Endothelial cell of umbilical vein (primary cell): ENCODE measurements around the gene SPCS1. TPM values are rescaled to one million over a fixed set of nuclear protein-coding genes. Genes with fewer than 3 reads are reported as not detected.

Experiments used
- BruUV-seq: library from RNA; stranded (reverse); fragments of 400-500 nt; replicated peaks from 2 replicates; lab custom pipeline; 2021; lab: Mats Ljungman, UMichigan
- CTCF ChIA-PET: fragments of 300-600, 350-600 bp; sonication (Branson Sonifier 250); formaldehyde crosslinking; loops from one replicate; lab custom pipeline; 2021; ENCODE audit warnings: antibody characterized with exemption, inconsistent platforms; lab: Charles Lee
- POLR2A ChIA-PET: fragments of 300-600, 350-600 bp; sonication (Branson Sonifier 250); formaldehyde crosslinking; loops from one replicate; lab custom pipeline; 2021; ENCODE audit warnings: antibody characterized with exemption, inconsistent platforms; lab: Charles Lee
- DNase-seq: peaks from one replicate; pipeline ENCODE4 v3.0.0-alpha.2; 2011; ENCODE audit warnings: low read depth, low spot score
- FAIRE-seq: peaks from 2 replicates; lab custom pipeline; 2011; peaks lifted over from hg19 to GRCh38; lab: Jason Lieb, UNC
- H2AFZ ChIP-seq: 2 replicates; pipeline ENCODE4 v1.6.0; 2012; ENCODE audit warnings: low read depth, low read length, control low read depth, inconsistent platforms
- H3K27ac ChIP-seq: 2 replicates; pipeline ENCODE4 v1.5.1; 2011; ENCODE audit warnings: low read depth, mild to moderate bottlenecking, control low read depth, low read length, moderate library complexity; ENCODE audit not compliant: insufficient read depth
- H3K27me3 ChIP-seq, 2 experiments: 2 replicates each; pipeline versions ENCODE4 v1.6.0 to v1.6.1; 2011; ENCODE audit warnings: low read length in 2 of 2, mixed read lengths in 1 of 2; ENCODE audit not compliant: control insufficient read depth in 2 of 2, insufficient read depth in 2 of 2
- H3K36me3 ChIP-seq, 2 experiments: 2 replicates in 1 of 2; 3 replicates in 1 of 2; pipeline ENCODE4 v1.5.1; 2011; ENCODE audit warnings: low read length in 2 of 2, mild to moderate bottlenecking in 1 of 2, moderate library complexity in 1 of 2; ENCODE audit not compliant: control insufficient read depth in 2 of 2, insufficient read depth in 2 of 2; ENCODE audit errors: extremely low read depth in 1 of 2
- H3K4me1 ChIP-seq: 3 replicates; pipeline ENCODE4 v1.5.1; 2011; ENCODE audit warnings: mild to moderate bottlenecking, low read length; ENCODE audit not compliant: control insufficient read depth, insufficient read depth; ENCODE audit errors: extremely low read depth
- H3K4me2 ChIP-seq: 2 replicates; pipeline ENCODE4 v1.6.1; 2011; ENCODE audit warnings: low read length, control low read depth, mixed read lengths; ENCODE audit not compliant: insufficient read depth
- H3K4me3 ChIP-seq, 3 experiments: fragments of 200-600 bp in 1 of 3; sonication (generic), shearing (Covaris generic) in 1 of 3; replicated peaks in 1 of 3; 2 replicates each; pipeline ENCODE4 v1.5.1; 2011 to 2016; ENCODE audit warnings: control low read depth in 3 of 3, low read length in 3 of 3, mild to moderate bottlenecking in 2 of 3, inconsistent platforms in 1 of 3, low read depth in 1 of 3, moderate library complexity in 1 of 3; ENCODE audit not compliant: insufficient read depth in 1 of 3
- H3K79me2 ChIP-seq: 2 replicates; pipeline ENCODE4 v1.6.0; 2012; ENCODE audit warnings: low read length, inconsistent platforms; ENCODE audit not compliant: control insufficient read depth, insufficient read depth
- H3K9ac ChIP-seq: replicated peaks from 2 replicates; pipeline ENCODE3; 2011; ENCODE audit warnings: low read length, control low read depth; ENCODE audit not compliant: insufficient read depth; ENCODE audit errors: extremely low read depth
- H3K9me1 ChIP-seq: replicated peaks from 3 replicates; pipeline ENCODE4 v1.6.0; 2011; ENCODE audit warnings: mild to moderate bottlenecking, low read length; ENCODE audit not compliant: control insufficient read depth, insufficient read depth; ENCODE audit errors: extremely low read depth
- H3K9me3 ChIP-seq: replicated peaks from 2 replicates; pipeline ENCODE4 v1.5.1; 2012; ENCODE audit warnings: low read length, inconsistent platforms; ENCODE audit not compliant: control insufficient read depth, insufficient read depth
- H4K20me1 ChIP-seq: replicated peaks from 2 replicates; pipeline ENCODE3; 2011; ENCODE audit warnings: mild to moderate bottlenecking, low read length; ENCODE audit not compliant: control insufficient read depth, insufficient read depth; ENCODE audit errors: extremely low read depth
- CTCF ChIP-seq, 2 donors: IDR thresholded peaks; 1 replicate in 1 of 2; 2 replicates in 1 of 2; pipeline ENCODE4 v1.5.1; 2011; ENCODE audit warnings: low read length in 2 of 2, mild to moderate bottlenecking in 2 of 2, moderate library complexity in 2 of 2, control low read depth in 1 of 2, inconsistent platforms in 1 of 2, low read depth in 1 of 2; ENCODE audit not compliant: insufficient read depth in 1 of 2; ENCODE audit errors: extremely low read depth in 1 of 2
- EZH2 ChIP-seq: IDR thresholded peaks from 2 replicates; pipeline ENCODE4 v1.6.1; 2012; ENCODE audit warnings: borderline replicate concordance, low read depth, mild to moderate bottlenecking, moderate library complexity, low read length, inconsistent platforms; ENCODE audit not compliant: severe bottlenecking
- FOS ChIP-seq: IDR thresholded peaks from 2 replicates; pipeline ENCODE4 v1.6.1; 2011; ENCODE audit warnings: mild to moderate bottlenecking, low read length, moderate library complexity, borderline replicate concordance; ENCODE audit not compliant: insufficient read depth
- GATA2 ChIP-seq: IDR thresholded peaks from 2 replicates; pipeline ENCODE4 v1.7.0; 2011; ENCODE audit warnings: low read depth, mild to moderate bottlenecking, moderate library complexity, mixed read lengths, low read length; ENCODE audit not compliant: insufficient read length, insufficient read depth
- JUN ChIP-seq: IDR thresholded peaks from 2 replicates; pipeline ENCODE4 v1.6.1; 2011; ENCODE audit warnings: borderline replicate concordance, low read depth; ENCODE audit not compliant: insufficient read length, insufficient read depth
- MAX ChIP-seq: IDR thresholded peaks from 2 replicates; pipeline ENCODE4 v1.6.1; 2011; ENCODE audit not compliant: insufficient read depth, insufficient read length
- MYC ChIP-seq: IDR thresholded peaks from one replicate; pipeline ENCODE4 v1.6.1; 2011; ENCODE audit warnings: mild to moderate bottlenecking, low read depth, low read length
- POLR2A ChIP-seq: IDR thresholded peaks from 2 replicates; pipeline ENCODE4 v1.6.1; 2012; ENCODE audit warnings: low read depth, mild to moderate bottlenecking, control low read depth, low read length
- POLR2AphosphoS5 ChIP-seq: IDR thresholded peaks from 2 replicates; pipeline ENCODE4 v1.6.1; 2012; ENCODE audit warnings: low read depth, mild to moderate bottlenecking, control low read depth, low read length, moderate library complexity; ENCODE audit not compliant: insufficient read depth
- dilution Hi-C: fragments of 300-500 bp; cut with MboI; formaldehyde crosslinking; loops from one replicate; pipeline ENCODE4 v1.15.0; 2019; ENCODE audit warnings: low sequenced_read_pairs; ENCODE audit not compliant: extremely low pct_ligation_motif_present
- intact Hi-C: fragments of 100-400 bp; cut with micrococcal nuclease; formaldehyde crosslinking; loops from one replicate; pipeline ENCODE4 v1.10.0; 2022
- polyA plus RNA-seq, 4 experiments: library from polyadenylated mRNA; depleted of rRNA in 3 of 4; stranded (reverse) in 3 of 4; unstranded in 1 of 4; fragments of >200 nt; gene quantifications; 2 replicates each; pipeline versions ENCODE4 v1.2.1 to v1.2.3, GENCODE V29; 2011 to 2012; ENCODE audit warnings: missing spikeins in 1 of 4
- total RNA-seq: library from RNA; stranded (reverse); gene quantifications from 2 replicates; pipeline ENCODE4 v1.2.3, GENCODE V29; 2021

The SPCS1 gene
- total and polyA plus RNA-seq, 2 donors (not counting 3 experiments of a cell fraction or from before 2014, with no cell fraction given), result 100 to 240 TPM

GRCh38 chr3:52689151-52689550 lies 16.8 kb upstream of the SPCS1 start:
- CTCF ChIA-PET, result no interaction called here
- intact Hi-C loops, result loop anchor here (10.0 kb wide), 1 partner anchor 214 kb away; no protein-coding TSS in a partner anchor

More at GRCh38 chr3:52689151-52689550, 16.8 kb upstream of the SPCS1 start:
- Histone ChIP-seq H3K79me2 (peaks cover 64% of the 10 kb centered on the region), H4K20me1 (peaks cover 2% of the 10 kb centered on the region), H3K4me3 (no peak overlapping the region), H3K9me3 (no peaks in the 10 kb centered on the region), H3K9ac (no peak overlapping the region), H3K36me3 (peaks cover 42 to 48% of the 10 kb centered on the region in 2 experiments), H3K9me1 (no peaks in the 10 kb centered on the region), H3K4me2 (no peak overlapping the region), H3K27me3 (no peaks in the 10 kb centered on the region), H2AFZ (no peak overlapping the region), H3K4me1 (peaks cover 18% of the 10 kb centered on the region), H3K27ac (no peak overlapping the region)
- FAIRE-seq (no peak), DNase-seq (no peak)
- BruUV-seq, result no TSS peak
- POLR2A ChIA-PET, result no interaction called here
- dilution Hi-C loops, result no loop called here
- TF ChIP-seq POLR2AphosphoS5 (no peak), EZH2 (no peak), CTCF (IDR thresholded peaks at IDR 0.05; ENCODE audit: extremely low read depth in 1 of 2, insufficient read depth in 1 of 2, low read depth in 1 of 2, low read length in 2 of 2) (no peak), MAX (no peak), MYC (no peak), POLR2A (no peak), JUN (no peak), GATA2 (no peak), FOS (no peak)
